VCaP (cell line): ENCODE measurements around the gene PRMT1.

ENCODE experiments used
- H3K27ac ChIP-seq: fragments of 450-650 bp; 2 replicates; pipeline ENCODE4 v1.5.1; 2017
- TF ChIP-seq, protein P1 (sequence below): fragments of 450-650 bp; conservative IDR thresholded peaks from 2 replicates; pipeline ENCODE4 v1.5.1; 2017; ENCODE audit warnings: mild to moderate bottlenecking, moderate library complexity

PRMT1 gene

DNA sequence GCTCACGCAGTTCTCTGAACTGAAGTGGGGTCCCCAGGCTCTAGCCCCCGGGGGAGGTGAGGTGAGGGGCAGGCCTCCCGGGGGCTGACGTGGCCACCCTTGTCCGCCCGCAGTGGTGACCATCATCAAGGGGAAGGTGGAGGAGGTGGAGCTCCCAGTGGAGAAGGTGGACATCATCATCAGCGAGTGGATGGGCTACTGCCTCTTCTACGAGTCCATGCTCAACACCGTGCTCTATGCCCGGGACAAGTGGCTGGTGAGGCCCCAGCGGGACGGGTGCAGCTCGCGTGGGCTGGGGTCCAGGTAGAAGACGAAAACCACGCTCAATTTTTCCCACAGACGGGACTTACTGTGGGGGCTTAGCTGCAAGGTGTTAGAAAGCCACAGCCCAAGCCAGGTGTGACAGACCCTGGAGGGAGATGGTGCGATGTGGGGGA lies 6.8 kb downstream of the PRMT1 start:
- no peak overlapping the region for H3K27ac ChIP-seq
- TF ChIP-seq, protein P1, sequence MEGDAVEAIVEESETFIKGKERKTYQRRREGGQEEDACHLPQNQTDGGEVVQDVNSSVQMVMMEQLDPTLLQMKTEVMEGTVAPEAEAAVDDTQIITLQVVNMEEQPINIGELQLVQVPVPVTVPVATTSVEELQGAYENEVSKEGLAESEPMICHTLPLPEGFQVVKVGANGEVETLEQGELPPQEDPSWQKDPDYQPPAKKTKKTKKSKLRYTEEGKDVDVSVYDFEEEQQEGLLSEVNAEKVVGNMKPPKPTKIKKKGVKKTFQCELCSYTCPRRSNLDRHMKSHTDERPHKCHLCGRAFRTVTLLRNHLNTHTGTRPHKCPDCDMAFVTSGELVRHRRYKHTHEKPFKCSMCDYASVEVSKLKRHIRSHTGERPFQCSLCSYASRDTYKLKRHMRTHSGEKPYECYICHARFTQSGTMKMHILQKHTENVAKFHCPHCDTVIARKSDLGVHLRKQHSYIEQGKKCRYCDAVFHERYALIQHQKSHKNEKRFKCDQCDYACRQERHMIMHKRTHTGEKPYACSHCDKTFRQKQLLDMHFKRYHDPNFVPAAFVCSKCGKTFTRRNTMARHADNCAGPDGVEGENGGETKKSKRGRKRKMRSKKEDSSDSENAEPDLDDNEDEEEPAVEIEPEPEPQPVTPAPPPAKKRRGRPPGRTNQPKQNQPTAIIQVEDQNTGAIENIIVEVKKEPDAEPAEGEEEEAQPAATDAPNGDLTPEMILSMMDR: no peak

DNA sequence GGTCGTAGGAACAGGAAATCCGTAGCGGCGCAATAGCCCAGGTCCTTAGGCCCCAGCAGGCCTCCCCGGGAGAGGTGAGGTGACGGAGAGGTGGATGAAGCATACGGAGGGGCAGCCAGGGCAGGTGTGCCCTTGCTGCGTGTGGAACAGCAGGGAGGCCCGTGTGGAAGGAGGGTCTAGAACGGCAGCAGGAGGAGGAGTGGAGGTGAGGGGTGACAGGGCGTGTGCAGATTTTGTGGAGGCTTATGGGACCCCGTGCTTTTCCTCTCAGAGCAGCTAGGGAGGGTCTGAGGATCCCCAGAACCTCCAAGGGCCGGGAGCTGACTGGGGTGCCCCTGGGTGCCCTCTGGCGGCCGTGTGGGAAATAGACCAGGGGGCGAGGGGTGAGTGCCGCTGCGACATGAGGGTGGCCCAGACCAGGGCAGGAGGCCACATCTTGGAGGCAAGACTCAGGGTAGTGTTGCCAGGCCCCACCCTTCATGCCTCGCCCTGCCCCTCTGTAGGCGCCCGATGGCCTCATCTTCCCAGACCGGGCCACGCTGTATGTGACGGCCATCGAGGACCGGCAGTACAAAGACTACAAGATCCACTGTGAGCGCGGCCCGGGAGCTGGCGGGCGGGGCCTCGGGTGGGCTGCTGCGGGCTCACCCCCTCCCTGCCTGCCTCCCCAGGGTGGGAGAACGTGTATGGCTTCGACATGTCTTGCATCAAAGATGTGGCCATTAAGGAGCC lies 7.3 kb downstream of the PRMT1 start:
- H3K27ac ChIP-seq: no peak overlapping the region

DNA sequence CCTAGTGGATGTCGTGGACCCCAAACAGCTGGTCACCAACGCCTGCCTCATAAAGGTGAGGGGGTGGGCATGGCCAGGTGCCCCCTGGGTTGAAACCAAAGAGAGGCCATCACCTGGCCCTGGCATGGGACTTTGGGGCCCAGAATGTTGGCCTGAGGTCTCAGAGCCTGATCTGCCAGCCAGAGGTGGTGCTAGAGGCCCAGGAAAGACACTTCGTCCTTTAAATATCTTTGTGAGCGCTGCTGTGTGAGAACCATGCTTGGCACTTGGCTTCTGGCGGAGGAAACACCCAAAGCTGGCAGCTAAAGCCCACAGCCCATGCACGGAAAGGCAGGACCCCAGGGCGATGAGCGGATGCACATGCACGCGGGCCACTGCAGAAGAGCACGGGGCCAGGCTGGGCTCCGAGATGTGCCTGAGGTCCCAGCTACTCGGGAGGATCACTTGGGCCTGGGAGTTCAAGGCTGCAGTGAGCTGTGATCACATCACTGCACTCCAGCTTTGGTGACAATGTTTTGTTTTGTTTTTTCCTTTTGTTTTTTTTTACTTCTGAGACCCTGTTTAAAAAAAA lies 8.0 kb downstream of the PRMT1 start:
- H3K27ac ChIP-seq: no peak overlapping the region
- TF ChIP-seq, protein P1: no peak

More for the DNA sequence above, 7.3 kb downstream of the PRMT1 start:
- TF ChIP-seq, protein P1: peak; percentile 81

DNA sequence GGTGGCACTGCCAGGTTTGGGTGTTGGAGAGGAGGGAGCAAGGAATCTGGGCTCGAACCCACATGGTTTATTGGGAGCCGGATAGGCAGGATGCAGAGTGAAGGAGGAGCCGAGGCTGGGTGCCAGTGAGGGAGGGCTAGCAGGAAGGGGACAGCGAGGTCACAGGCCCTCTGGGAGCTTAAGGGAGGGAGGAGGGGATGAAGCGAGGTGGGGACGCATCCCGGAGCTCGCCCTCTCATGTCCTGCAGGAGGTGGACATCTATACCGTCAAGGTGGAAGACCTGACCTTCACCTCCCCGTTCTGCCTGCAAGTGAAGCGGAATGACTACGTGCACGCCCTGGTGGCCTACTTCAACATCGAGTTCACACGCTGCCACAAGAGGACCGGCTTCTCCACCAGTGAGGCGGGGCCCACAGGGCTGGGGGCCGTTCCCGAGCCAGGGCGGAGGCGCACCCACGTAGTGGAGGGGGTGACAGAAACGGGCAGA lies 8.8 kb downstream of the PRMT1 start:
- H3K27ac ChIP-seq: no peak overlapping the region
- TF ChIP-seq, protein P1: no peak

DNA sequence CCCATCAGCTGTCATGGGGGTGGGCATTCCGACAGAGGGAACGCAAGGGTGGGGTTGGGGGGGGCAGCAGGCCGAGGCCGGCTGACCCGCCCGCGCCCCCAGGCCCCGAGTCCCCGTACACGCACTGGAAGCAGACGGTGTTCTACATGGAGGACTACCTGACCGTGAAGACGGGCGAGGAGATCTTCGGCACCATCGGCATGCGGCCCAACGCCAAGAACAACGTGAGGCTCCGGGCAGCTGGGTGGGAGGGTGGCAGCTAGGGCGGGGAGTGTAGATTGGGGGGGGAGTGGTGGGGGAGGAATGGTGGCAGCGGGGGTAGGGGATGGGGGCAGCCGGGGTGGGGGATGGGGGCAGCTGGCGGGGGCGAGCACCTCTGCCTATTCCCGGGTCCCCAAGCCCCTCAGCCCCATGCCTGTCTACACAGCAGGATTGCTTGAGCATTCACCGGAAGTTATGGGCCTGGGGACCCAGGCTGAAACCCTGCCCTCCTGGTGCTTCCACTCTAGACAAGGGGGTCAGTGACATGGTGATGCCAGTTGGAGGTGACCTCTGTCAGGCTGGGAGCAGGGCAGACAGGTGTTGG lies 9.5 kb downstream of the PRMT1 start:
- H3K27ac ChIP-seq: no peak overlapping the region
- TF ChIP-seq, protein P1: no peak

DNA sequence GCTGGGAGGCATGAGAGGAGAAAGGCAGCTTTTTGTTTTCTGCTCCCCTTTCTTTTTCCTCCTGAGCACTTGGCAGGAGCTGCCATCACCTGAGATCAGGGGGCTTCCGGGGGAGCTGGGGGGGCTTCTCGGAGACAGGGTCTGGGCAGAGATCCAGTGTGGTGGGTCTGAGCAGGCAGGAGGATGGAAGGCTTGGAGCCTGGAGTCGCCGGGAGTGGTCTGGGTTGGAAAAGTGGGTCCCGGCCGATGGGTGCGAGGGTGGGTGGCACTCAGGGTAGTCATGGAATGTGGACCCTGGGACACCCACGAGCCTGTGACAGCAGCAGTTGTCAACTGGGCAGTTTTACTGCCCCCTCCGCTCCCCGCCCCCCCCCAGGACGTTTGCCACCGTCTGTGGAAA lies 10.1 kb downstream of the PRMT1 start:
- TF ChIP-seq, protein P1: no peak
- H3K27ac ChIP-seq: no peak overlapping the region

DNA sequence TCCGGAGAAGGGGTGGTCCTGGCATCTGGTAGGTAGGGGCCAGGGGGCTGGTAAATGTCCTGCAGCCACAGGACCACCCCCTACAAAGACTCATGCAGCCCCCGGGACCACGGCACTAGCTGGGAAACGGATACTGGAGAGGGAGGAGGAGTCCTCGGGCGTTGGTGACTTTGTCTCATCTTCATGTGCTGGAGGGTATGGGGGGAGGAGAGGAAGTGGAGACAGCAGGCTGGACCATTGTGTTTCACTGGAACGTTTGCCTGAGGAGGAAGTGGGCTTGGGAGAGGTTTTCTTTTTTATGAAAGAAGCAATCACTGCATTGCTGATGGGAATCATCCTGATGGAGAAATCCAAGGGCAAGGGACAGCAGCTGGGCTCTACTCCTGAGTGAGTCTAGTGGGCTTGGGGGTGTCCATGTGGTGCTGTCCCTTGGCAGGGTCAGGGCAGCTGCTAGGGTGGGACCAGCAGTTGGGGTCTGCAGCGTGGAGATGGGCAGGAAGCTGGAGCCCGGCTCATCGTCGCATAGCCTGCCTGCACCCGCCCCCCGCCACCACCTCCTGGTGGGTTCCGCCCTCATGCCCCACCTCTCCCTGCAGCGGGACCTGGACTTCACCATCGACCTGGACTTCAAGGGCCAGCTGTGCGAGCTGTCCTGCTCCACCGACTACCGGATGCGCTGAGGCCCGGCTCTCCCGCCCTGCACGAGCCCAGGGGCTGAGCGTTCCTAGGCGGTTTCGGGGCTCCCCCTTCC lies 10.7 kb downstream of the PRMT1 start:
- no peak overlapping the region for H3K27ac ChIP-seq
- TF ChIP-seq, protein P1: no peak
